ENCODE results near the gene PHC2. TPM values are rescaled to one million over a fixed set of nuclear protein-coding genes. Genes with fewer than 3 reads are reported as not detected.

PHC2 gene
- total and polyA plus RNA-seq, 9 of the 15 experiments (the other 6 are each of a cell fraction or from before 2014, with no cell fraction given), result 3.1 to 67.6 (median 34.6) TPM

DNA sequence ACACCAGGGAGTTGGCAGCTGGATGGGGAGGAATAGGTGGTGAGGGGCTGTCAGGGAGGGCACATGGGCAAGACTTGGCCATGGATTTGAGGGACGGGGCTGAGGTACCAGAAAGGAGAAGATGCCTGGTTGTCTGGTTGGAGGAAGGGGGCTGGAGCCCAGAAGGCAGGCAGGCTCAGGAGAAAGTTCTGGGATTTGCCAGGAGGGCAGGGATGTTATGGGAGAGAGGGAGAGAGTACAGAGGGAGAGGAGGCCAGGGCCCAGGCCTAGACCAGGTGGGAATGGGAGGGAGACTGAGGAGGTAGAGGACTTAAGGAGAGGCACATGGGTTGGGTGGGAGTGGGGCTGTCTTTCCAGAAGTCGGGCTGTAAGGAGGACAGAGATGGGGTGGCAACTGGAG is 114.3 kb downstream of the PHC2 start (continued):
- TF ChIP-seq HDAC2 (IDR thresholded peaks at IDR 0.05) (no peak), NFE2 (IDR thresholded peaks at IDR 0.05; ENCODE audit: low read depth) (no peak)
- TF ChIP-seq, protein P1, sequence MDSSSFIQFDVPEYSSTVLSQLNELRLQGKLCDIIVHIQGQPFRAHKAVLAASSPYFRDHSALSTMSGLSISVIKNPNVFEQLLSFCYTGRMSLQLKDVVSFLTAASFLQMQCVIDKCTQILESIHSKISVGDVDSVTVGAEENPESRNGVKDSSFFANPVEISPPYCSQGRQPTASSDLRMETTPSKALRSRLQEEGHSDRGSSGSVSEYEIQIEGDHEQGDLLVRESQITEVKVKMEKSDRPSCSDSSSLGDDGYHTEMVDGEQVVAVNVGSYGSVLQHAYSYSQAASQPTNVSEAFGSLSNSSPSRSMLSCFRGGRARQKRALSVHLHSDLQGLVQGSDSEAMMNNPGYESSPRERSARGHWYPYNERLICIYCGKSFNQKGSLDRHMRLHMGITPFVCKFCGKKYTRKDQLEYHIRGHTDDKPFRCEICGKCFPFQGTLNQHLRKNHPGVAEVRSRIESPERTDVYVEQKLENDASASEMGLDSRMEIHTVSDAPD (CRISPR knock-in tag; IDR thresholded peaks at IDR 0.05), result no peak

DNA sequence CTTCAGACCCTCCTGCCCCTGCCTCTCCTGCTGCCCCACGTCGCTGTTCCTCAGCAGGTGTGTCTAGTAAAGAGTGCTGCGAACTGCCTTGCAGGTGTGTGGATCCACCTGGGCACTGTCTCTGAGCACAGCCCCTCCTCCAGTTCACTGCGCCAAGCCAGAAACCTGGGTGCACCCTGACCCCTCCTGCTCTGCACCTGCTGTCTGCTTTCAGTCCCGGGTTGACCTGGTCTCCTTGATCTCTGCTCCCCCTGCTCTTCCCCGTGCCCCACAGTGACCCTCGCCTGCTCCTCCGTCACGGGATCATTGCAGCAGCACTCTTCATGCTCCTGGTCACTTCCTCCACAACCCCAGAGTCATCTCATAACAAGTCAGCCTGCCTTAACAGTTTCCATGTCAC is 116.5 kb downstream of the PHC2 start:
- 3% methylated on average over 9 of the region's 9 CpGs for WGBS (ENCODE audit: insufficient coverage, low coverage, missing lambda C conversion rate)
- TF ChIP-seq, protein P2, sequence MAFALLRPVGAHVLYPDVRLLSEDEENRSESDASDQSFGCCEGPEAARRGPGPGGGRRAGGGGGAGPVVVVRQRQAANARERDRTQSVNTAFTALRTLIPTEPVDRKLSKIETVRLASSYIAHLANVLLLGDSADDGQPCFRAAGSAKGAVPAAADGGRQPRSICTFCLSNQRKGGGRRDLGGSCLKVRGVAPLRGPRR (CRISPR knock-in tag; IDR thresholded peaks at IDR 0.05), result no peak
- no TSS peak for BruUV-seq (replicated peaks)
- Histone ChIP-seq H3K4me1 (replicated peaks in 1 of 2; ENCODE audit: control insufficient read depth in 2 of 2, insufficient read depth in 2 of 2, low read length in 2 of 2) (no peaks in the 10 kb centered on the region), H3K79me2 (ENCODE audit: control insufficient read depth, insufficient read depth, low read length) (no peaks in the 10 kb centered on the region), H3K9ac (ENCODE audit: insufficient read depth in 1 of 2, low read depth in 2 of 2, low read length in 2 of 2) (peak overlapping the region in 1 of 2 experiments; percentile 65; a peak in 2 of 4 replicates), H3K4me3 (no peak overlapping the region), H3K27ac (ENCODE audit: extremely low read depth, low read depth, low read length) (no peak overlapping the region), H3K36me3 (ENCODE audit: control insufficient read depth, insufficient read depth, low read length) (no peaks in the 10 kb centered on the region), H3K9me3 (replicated peaks; ENCODE audit: control insufficient read depth, insufficient read depth, low read depth, low read length) (no peaks in the 10 kb centered on the region), H3K4me2 (ENCODE audit: insufficient read depth, low read length) (no peak overlapping the region), H3K27me3 (ENCODE audit: control insufficient read depth in 2 of 2, insufficient read depth in 2 of 2, low read length in 2 of 2) (peaks cover 56 to 82% of the 10 kb centered on the region in 2 experiments), H4K20me1 (replicated peaks; ENCODE audit: control insufficient read depth, insufficient read depth, low read length) (peaks cover 11% of the 10 kb centered on the region), H2AFZ (ENCODE audit: low read depth, low read length) (no peak overlapping the region), H3K9me1 (ENCODE audit: control insufficient read depth, insufficient read depth, low read length) (no peaks in the 10 kb centered on the region)
- no peak for FAIRE-seq
- POLR2A ChIA-PET, result interaction anchor here (1.0 kb wide), 1 partner anchor 11 kb away, joined by 3 read pairs; no protein-coding TSS in a partner anchor
- DNase-seq (ENCODE audit: extremely low read depth in 1 of 4, low spot score in 3 of 4), result no peak
- in situ Hi-C loops (cut with MboI) (no loop called here), intact Hi-C loops (cut with micrococcal nuclease) (no loop called here)
- ATAC-seq, result no peak
- CTCF ChIA-PET (ENCODE audit: low intra/inter-chr PET ratio), result no interaction called here

Measured in K562 (cell line).